ENCODE data around the gene LASP1. TPM values are rescaled to one million over a fixed set of nuclear protein-coding genes. Genes with fewer than 3 reads are reported as not detected.

Gene LASP1
- total RNA-seq, 1 donor from 2014 or later: 66.6 TPM

DNA sequence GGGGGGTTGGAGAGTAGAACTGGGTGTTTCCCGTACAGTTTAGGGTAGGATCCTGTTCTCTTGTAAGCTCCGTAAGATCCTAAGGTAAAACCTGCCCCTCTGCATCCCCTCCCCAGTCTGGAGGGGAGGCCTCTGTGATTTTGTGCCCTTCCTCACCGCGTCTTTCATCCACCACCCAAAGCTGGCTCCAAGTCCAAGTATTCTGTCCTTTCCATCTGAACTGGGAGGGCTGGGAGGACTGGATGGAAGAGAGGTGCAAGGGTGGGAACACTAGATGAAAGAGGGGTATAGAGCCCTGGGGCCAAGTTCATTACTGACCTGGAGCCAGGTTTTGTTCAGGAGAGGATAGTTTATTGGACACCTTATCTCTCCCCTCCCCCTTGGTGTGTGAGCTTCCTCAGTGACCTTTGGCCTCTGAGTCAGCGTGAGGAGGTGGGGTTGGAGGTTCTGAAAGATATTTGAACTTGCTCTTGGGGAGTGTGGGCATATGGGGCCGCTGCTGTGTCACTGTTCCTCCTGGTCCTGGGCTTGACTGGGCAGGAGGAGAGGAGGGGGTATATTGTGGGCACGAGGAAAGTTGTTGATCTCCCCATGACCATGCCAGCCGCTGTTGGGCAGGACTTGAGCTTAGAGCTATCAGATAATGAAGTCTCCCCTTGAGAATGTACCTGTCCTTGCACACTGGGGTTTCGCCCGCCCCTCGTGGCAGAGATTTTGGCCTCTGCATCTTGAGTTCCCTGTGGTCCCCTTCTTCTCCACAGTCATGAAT lies 1.6 kb downstream of the LASP1 start:
- no peak for TF ChIP-seq CTCF (IDR thresholded peaks at IDR 0.05; ENCODE audit: partially characterized antibody, unreplicated experiment)
- H3K27me3 Mint-ChIP-seq (ENCODE audit: unreplicated experiment): peaks cover 26% of the 10 kb centered on the region
- H3K27ac Mint-ChIP-seq (ENCODE audit: unreplicated experiment): peak overlapping the region; percentile 52
- peak overlapping the region; percentile 86 for H3K4me3 Mint-ChIP-seq (ENCODE audit: unreplicated experiment)
- no peak for DNase-seq
- peaks cover 23% of the 10 kb centered on the region for H3K9me3 Mint-ChIP-seq (ENCODE audit: unreplicated experiment)
- H3K4me1 Mint-ChIP-seq (ENCODE audit: low read depth, unreplicated experiment): peaks cover 18% of the 10 kb centered on the region
- H3K36me3 Mint-ChIP-seq (ENCODE audit: unreplicated experiment): no peaks in the 10 kb centered on the region

DNA sequence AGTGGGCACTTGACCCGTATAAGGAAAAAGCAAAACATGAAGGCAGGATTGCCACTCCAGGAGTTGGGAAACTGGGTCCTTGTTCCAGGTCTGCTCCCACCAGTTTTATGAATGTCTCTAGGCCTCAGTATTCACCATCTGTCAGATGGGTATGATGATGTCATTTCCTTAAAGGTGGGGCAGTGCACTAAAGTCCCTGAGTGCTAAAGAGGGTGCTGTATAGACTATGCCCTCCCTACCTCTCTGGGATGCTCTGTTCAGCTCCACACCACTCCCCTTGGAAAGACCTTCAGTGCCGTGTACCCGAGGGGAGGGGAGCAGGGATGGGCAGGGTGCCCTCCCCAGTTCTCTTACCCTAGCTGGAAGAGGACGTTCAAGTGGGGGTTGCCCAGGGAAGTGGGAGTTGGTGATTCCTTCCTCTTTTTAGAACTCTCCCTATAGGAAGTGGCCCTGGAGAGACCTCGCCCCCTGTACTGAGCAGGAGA lies 2.2 kb downstream of the LASP1 start:
- peak overlapping the region; percentile 86 for H3K4me3 Mint-ChIP-seq (ENCODE audit: unreplicated experiment)
- peaks cover 26% of the 10 kb centered on the region for H3K27me3 Mint-ChIP-seq (ENCODE audit: unreplicated experiment)
- peaks cover 18% of the 10 kb centered on the region for H3K4me1 Mint-ChIP-seq (ENCODE audit: low read depth, unreplicated experiment)

DNA sequence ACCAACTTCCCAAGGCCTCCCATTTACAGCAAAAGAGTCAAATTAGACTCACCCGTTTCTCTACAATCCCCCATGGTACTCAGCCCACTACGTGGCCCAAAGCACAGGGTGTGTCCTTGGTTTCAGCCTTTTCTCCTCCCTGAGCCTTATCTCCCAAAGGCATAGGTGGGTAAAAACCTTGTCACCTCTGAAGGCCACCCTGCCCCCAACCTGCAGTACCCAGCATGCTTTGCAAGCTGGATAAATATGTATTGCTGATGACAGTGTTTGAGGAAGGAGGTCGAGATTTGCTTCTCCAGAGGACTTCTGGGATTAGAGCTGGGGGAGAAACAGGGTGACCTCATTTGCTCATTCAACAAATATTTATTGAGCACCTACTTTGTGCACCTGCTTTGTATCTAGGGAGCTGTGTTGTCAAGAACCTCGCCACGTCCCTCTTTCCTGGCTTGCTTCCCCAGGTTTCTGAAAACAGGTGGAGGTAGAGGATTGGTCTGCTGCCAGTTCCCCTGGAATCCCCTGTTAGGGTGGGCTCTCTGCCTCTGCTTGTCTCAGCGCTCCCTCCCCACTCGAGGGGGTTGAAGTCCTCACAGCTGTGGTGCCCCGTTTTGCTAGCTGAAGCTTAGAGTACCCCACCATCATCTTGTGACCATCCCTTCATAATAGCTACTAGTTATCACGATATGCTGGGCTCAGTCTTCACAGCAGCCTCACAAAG lies 3.0 kb downstream of the LASP1 start:
- no peak for DNase-seq
- TF ChIP-seq CTCF (IDR thresholded peaks at IDR 0.05; ENCODE audit: partially characterized antibody, unreplicated experiment): no peak
- Mint-ChIP-seq H3K36me3 (ENCODE audit: unreplicated experiment) (peaks cover under 1% of the 10 kb centered on the region), H3K9me3 (ENCODE audit: unreplicated experiment) (peaks cover 15% of the 10 kb centered on the region), H3K27ac (ENCODE audit: unreplicated experiment) (no peak overlapping the region), H3K4me1 (ENCODE audit: low read depth, unreplicated experiment) (peaks cover 18% of the 10 kb centered on the region), H3K4me3 (ENCODE audit: unreplicated experiment) (no peak overlapping the region), H3K27me3 (ENCODE audit: unreplicated experiment) (peaks cover 19% of the 10 kb centered on the region)

More for the DNA sequence above, 2.2 kb downstream of the LASP1 start:
- H3K9me3 Mint-ChIP-seq (ENCODE audit: unreplicated experiment): peaks cover 22% of the 10 kb centered on the region
- peak overlapping the region; percentile 49 for H3K27ac Mint-ChIP-seq (ENCODE audit: unreplicated experiment)
- H3K36me3 Mint-ChIP-seq (ENCODE audit: unreplicated experiment): no peaks in the 10 kb centered on the region
- no peak for DNase-seq
- no peak for TF ChIP-seq CTCF (IDR thresholded peaks at IDR 0.05; ENCODE audit: partially characterized antibody, unreplicated experiment)

- H3K4me3 Mint-ChIP-seq (ENCODE audit: unreplicated experiment): no peak overlapping the region
- H3K27ac Mint-ChIP-seq (ENCODE audit: unreplicated experiment): no peak overlapping the region
- no peak for TF ChIP-seq CTCF (IDR thresholded peaks at IDR 0.05; ENCODE audit: partially characterized antibody, unreplicated experiment)
- no peak for DNase-seq
- peaks cover 16% of the 10 kb centered on the region for H3K27me3 Mint-ChIP-seq (ENCODE audit: unreplicated experiment)
- peaks cover 12% of the 10 kb centered on the region for H3K4me1 Mint-ChIP-seq (ENCODE audit: low read depth, unreplicated experiment)
- peaks cover 6% of the 10 kb centered on the region for H3K9me3 Mint-ChIP-seq (ENCODE audit: unreplicated experiment)
- peaks cover 6% of the 10 kb centered on the region for H3K36me3 Mint-ChIP-seq (ENCODE audit: unreplicated experiment)
Measured at GRCh38 chr17:38873640-38874380, 4.0 kb downstream of the LASP1 start.

All from glutamatergic neuron (in vitro differentiated cells).